Activated naive CD8-positive, alpha-beta T cell treated with anti-CD3 and anti-CD28 coated beads for 36 hours (primary cell): ENCODE measurements around the gene ANKRD24. TPM values are rescaled to one million over a fixed set of nuclear protein-coding genes. Genes with fewer than 3 reads are reported as not detected.
"Not testable (repeated sequence)": the region's sequence is repeated elsewhere in the genome, so short reads cannot be mapped to it uniquely, and the experiment has no call there.

Experiments used
- DNase-seq: peaks from one replicate; pipeline ENCODE4 v3.0.0; 2021
- H3K27ac Mint-ChIP-seq: one replicate; pipeline ENCODE4 v1.8.0; 2022; ENCODE audit warnings: mild to moderate bottlenecking, moderate library complexity, mixed read lengths
- H3K27me3 Mint-ChIP-seq: one replicate; pipeline ENCODE4 v1.8.0; 2022; ENCODE audit warnings: mild to moderate bottlenecking, mixed read lengths
- H3K36me3 Mint-ChIP-seq: one replicate; pipeline ENCODE4 v1.8.0; 2021; ENCODE audit warnings: mild to moderate bottlenecking, mixed read lengths
- H3K4me1 Mint-ChIP-seq: one replicate; pipeline ENCODE4 v1.8.0; 2021; ENCODE audit warnings: mixed read lengths
- H3K4me3 Mint-ChIP-seq: one replicate; pipeline ENCODE4 v1.8.0; 2022; ENCODE audit warnings: mild to moderate bottlenecking, moderate library complexity, mixed read lengths
- H3K9me3 Mint-ChIP-seq: one replicate; pipeline ENCODE4 v1.8.0; 2022; ENCODE audit warnings: mixed read lengths
- total RNA-seq, 2 experiments: library from RNA; stranded (reverse); gene quantifications; one replicate each; pipeline ENCODE4 v1.2.3, GENCODE V29; 2021

ANKRD24 gene
- total RNA-seq, 2 experiments from 2014 or later, result 1.6 TPM

DNA sequence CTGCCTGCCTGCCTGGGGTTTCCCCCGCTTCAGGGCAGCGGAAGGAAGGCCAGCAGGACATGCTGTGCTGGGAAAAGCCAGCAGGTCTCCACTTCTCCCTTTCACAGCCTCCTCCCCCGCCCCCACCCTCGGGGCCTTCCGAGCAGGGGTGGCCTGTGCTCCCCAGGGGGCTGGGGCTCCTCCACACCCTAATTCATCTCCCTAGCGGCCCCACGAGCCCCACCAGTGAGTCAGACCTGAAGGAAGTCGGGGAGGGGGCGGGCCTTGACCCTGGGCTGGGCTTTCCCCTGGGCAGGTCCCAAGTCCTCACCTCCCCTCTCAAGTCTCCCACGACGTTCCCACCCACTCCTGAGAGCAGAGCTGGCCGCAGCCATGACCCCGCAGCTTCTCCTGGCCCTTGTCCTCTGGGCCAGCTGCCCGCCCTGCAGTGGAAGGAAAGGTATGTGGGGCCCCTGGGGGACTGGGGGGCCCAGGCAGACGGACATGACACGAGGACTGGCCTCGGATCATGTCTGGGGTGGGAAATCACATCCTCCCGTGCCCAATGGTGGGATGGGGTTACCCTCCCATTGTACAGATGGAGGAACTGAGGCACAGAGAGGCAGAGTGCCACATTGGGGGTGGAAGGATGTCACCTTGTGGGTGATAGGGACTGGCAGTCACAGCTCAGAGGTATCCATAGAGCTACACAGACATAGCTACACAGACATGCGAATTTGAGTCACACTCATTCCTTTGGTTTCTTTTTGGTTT, 46.9 kb downstream of the ANKRD24 start, which contains the start of gene EBI3:
EBI3 (plus strand) TSS at position 345 of the 753 bp plus-strand sequence; CDS start at position 373, 28 bp downstream.
- Mint-ChIP-seq H3K36me3 (no peaks in the 10 kb centered on the region), H3K9me3 (no peaks in the 10 kb centered on the region)

DNA sequence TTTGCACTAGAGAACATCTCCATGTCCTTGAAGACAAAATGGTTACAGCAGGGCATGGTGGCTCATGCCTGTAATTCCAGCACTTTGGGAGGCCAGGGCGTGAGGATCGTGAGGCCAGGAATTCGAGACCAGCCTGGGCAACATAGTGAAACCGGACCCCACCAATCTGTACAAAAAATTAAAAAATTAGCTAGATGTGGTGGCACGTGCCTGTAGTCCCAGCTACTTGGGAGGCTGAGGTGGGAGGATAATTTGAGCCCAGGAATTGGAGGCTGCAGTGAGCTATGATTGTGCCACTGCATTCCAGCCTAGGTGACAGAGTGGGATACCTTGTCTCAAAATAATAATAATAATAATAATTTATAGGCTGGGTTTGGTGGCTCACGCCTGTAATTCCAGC, 47.7 kb downstream of the ANKRD24 start:
- not testable (repeated sequence) for H3K9me3 Mint-ChIP-seq, H3K27ac Mint-ChIP-seq, H3K4me3 Mint-ChIP-seq, DNase-seq, H3K36me3 Mint-ChIP-seq
- peaks cover 11% of the 10 kb centered on the region for H3K4me1 Mint-ChIP-seq
- peaks cover 23% of the 10 kb centered on the region for H3K27me3 Mint-ChIP-seq

More for the DNA sequence above, 46.9 kb downstream of the ANKRD24 start, which contains the start of gene EBI3:
- H3K27me3 Mint-ChIP-seq, result peaks cover 23% of the 10 kb centered on the region
- peaks cover 11% of the 10 kb centered on the region for H3K4me1 Mint-ChIP-seq
- H3K4me3 Mint-ChIP-seq, result peak within 1 kb of the TSS; percentile 8
- peak within 1 kb of the TSS; percentile 52 for H3K27ac Mint-ChIP-seq
- DNase-seq, result peak; percentile 72

DNA sequence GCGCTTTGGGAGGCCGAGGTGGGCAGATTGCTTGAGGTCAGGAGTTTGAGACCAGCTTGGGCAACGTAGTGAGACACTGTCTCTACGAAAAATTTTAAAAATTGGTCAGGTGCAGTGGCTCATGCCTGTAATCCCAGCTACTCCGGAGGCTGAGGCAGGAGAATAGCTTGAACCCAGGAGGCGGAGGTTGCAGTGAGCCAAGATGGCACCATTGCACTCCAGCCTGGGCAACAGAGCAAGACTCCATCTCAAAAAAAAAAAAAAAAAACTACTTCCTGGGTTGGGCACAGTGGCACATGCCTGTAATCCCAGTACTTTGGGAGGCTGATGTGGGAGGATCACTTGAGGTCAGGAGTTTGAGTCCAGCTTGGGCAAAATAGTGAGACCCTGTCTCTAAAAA, 49.0 kb downstream of the ANKRD24 start:
- not testable (repeated sequence) for DNase-seq, H3K27ac Mint-ChIP-seq, H3K36me3 Mint-ChIP-seq, H3K4me3 Mint-ChIP-seq, H3K9me3 Mint-ChIP-seq
- H3K4me1 Mint-ChIP-seq, result peaks cover 11% of the 10 kb centered on the region
- H3K27me3 Mint-ChIP-seq, result peaks cover 23% of the 10 kb centered on the region

DNA sequence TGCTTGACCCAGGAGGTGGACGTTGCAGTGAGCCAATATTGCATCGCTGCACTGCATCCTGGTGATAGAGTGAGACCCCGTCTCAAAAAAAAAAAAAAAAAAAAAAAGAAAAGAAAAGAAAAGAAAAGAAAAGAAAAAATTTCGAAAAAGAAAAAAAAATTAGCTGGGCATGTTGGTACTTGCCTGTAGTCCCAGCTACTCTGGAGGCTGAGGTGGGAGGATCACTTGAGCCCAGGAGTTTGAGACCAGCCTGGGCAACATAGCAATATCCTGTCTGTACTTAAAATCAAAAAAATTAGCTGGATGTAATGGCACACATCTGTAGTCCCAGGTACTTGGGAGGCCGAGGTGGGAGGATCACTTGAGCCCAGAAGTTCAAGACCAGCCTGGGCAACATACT, 49.6 kb downstream of the ANKRD24 start:
- H3K27ac Mint-ChIP-seq, DNase-seq, H3K36me3 Mint-ChIP-seq, H3K4me3 Mint-ChIP-seq, H3K9me3 Mint-ChIP-seq: not testable (repeated sequence)
- Mint-ChIP-seq H3K27me3 (peaks cover 23% of the 10 kb centered on the region), H3K4me1 (peaks cover 11% of the 10 kb centered on the region)

DNA sequence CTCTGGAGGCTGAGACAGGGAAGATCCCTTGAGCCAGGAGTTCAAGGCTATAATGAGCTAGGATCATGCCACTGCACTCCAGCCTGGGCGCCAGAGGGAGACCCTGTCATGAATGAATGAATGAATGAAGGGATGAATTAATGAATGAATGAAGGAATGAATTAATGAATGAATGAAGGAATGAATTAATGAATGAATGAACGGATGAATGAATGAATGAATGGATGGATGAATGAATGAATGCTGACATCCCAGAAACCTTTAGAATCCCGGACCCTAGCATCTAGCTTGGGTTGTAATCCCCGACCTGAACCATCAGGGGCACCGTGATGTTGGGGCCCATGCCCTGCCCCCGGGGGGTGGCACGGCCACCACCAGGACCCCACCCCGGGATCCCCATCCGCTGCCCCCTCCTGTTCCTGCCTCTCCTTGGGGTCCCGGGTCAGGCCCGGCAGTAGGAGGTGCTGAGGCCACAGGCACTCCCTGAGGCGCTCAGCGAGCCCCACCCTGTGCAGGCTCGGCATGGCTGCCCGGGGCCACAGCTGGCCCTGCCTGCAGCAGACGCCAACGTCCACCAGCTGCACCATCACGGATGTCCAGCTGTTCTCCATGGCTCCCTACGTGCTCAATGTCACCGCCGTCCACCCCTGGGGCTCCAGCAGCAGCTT, 50.3 kb downstream of the ANKRD24 start:
- H3K27me3 Mint-ChIP-seq, result peaks cover 23% of the 10 kb centered on the region
- H3K27ac Mint-ChIP-seq, result no peak overlapping the region
- H3K36me3 Mint-ChIP-seq, result no peaks in the 10 kb centered on the region
- H3K4me3 Mint-ChIP-seq, result no peak overlapping the region
- H3K9me3 Mint-ChIP-seq, result no peaks in the 10 kb centered on the region
- DNase-seq, result no peak
- peaks cover 11% of the 10 kb centered on the region for H3K4me1 Mint-ChIP-seq

DNA sequence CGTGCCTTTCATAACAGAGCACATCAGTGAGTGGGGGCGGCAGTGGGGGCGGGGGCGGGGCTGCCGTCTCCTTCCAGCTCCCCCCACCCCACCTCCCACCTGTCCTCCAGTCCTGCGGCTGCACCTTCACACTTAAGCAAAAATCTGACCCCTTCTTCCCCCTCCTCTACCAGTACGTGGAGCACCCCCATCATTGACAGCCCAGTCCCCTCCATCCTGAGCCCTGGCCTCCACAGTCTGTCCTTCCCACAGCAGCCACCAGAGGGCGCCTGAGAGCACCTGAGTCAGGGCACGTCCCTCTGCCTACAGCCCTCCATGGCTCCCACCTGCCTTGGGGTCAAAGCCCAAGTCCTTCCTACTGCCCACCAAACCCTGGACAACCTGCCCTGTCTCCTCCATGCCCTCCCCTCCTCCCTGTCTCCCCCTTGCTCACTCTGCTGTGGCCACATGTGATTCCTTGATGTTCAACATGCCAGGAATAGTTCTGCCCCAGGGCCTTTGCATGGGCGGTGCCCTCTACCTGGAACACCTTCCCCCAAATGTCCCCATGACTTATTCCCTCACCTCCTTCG, 50.9 kb downstream of the ANKRD24 start:
- DNase-seq, result peak; percentile 80
- Mint-ChIP-seq H3K27ac (no peak overlapping the region), H3K4me3 (no peak overlapping the region), H3K4me1 (peaks cover 11% of the 10 kb centered on the region), H3K9me3 (no peaks in the 10 kb centered on the region), H3K36me3 (no peaks in the 10 kb centered on the region), H3K27me3 (peaks cover 23% of the 10 kb centered on the region)

DNA sequence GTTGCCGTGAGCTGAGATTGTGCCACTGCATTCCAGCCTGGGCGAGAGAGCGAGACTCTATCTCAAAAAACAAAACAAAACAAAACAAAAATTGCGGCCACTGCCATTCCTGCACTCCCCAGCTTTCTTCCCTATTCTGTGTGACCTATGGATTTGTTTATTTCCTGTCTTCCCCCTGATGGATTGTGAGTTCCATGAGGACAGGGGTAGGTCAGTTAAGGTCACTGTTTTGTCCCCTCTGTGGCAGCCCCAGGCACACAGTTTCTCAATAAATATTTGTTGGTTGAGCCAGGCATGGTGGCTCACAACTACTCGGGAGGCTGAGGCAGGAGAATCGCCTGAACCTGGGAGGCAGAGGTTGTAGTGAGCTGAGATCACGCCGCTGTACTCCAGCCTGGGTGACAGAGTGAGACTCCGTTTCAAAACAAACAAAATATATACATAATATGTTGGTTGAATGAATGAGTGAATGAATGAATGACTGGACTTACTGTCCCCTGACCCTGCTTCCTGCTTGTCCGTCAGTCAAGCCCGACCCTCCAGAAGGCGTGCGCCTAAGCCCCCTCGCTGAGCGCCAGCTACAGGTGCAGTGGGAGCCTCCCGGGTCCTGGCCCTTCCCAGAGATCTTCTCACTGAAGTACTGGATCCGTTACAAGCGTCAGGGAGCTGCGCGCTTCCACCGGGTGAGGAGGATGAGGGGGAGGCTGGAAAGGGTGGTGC, 51.8 kb downstream of the ANKRD24 start:
- H3K4me1 Mint-ChIP-seq, result peaks cover 10% of the 10 kb centered on the region
- H3K27me3 Mint-ChIP-seq, result peaks cover 23% of the 10 kb centered on the region
- no peak overlapping the region for H3K27ac Mint-ChIP-seq
- no peak overlapping the region for H3K4me3 Mint-ChIP-seq
- no peaks in the 10 kb centered on the region for H3K9me3 Mint-ChIP-seq
- DNase-seq, result no peak
- no peaks in the 10 kb centered on the region for H3K36me3 Mint-ChIP-seq

DNA sequence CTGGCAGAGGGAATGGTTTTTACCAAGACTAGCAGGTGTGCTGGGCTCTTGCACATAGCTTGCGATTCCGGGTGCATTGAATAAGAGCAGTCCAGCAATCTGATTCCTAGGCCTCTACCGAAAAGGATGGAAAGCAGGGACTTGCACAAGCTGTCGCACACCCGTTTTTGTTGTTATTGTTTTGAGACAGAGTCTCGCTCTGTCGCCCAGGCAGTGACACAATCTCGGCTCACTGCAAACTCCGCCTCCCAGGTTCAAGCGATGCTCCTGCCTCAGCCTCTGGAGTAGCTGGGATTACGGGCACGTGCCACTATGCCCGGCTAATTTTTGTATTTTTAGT, 52.3 kb downstream of the ANKRD24 start:
- Mint-ChIP-seq H3K27me3 (peaks cover 18% of the 10 kb centered on the region), H3K36me3 (no peaks in the 10 kb centered on the region), H3K27ac (no peak overlapping the region), H3K9me3 (no peaks in the 10 kb centered on the region), H3K4me3 (no peak overlapping the region), H3K4me1 (peaks cover 4% of the 10 kb centered on the region)
- no peak for DNase-seq

DNA sequence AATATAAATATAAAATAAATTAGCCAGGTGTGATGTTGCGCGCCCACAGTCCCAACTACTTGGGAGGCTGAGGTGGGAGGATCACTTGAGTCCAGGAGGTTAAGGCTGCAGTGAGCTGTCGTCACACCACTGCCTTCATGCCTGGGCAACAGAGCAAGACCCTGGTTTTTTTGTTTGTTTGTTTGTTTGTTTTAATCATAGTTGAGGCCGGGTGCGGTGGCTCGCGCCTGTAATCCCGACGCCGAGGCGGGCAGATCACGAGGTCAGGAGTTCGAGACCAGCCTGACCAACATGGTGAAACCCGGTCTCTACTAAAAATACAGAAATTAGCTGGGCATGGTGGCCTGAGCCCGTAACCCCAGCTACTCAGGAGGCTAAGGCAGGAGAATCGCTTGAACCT, 55.0 kb downstream of the ANKRD24 start:
- H3K36me3 Mint-ChIP-seq, H3K4me3 Mint-ChIP-seq, H3K9me3 Mint-ChIP-seq, H3K4me1 Mint-ChIP-seq, DNase-seq, H3K27ac Mint-ChIP-seq: not testable (repeated sequence)
- peaks cover 12% of the 10 kb centered on the region for H3K27me3 Mint-ChIP-seq

DNA sequence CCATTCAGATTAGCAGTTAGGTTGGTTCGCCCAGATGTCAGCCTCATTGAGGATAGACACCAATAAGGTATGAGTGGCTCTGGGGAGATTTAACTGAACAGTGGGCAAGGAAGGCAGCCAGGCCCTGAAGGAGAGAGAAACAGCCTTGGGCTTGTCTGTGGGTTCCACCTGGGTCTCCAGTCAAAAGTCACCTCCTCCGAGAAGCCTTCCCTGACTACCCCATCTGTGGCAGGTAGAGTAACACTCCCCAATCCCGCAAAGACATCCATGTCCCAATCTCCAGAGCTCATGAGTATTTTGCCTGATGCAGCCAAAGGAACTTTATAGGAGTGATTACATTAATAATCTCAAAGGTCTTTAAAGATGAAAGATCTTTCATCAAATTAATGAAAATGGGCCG, 56.3 kb downstream of the ANKRD24 start:
- H3K36me3 Mint-ChIP-seq, result no peaks in the 10 kb centered on the region
- H3K4me3 Mint-ChIP-seq, result no peak overlapping the region
- no peak for DNase-seq
- H3K27me3 Mint-ChIP-seq, result peaks cover 5% of the 10 kb centered on the region
- no peak overlapping the region for H3K27ac Mint-ChIP-seq
- peaks cover 4% of the 10 kb centered on the region for H3K9me3 Mint-ChIP-seq
- H3K4me1 Mint-ChIP-seq, result no peaks in the 10 kb centered on the region

DNA sequence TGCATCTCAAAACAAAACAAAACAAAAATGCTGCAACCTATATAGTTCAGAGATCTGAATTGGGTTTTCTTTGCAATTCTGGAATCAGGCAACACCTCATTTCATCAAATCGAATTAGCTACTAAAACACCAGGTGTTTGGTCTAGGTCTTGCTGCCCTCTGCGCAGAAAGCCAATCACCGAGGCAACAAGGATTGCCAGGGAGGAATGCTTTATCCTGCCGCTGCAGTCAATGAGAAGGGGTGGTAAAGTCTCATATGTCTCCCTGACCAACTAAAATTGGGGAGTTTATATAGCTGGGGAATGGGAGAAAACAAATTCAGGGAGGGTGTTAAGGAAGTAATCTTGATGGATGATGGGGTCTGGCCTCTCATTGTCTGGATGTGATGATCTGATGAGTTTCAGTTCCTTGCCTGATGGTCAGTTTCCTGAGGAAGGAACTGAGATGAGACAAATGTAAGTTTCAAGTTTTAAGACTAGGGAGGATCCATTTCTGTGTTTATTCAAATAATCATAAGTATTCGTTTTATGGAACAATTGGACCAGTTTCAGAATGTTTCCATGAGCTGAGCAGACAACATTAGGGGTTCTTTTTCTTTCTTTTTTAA, 59.4 kb downstream of the ANKRD24 start:
- H3K4me3 Mint-ChIP-seq, result no peak overlapping the region

DNA sequence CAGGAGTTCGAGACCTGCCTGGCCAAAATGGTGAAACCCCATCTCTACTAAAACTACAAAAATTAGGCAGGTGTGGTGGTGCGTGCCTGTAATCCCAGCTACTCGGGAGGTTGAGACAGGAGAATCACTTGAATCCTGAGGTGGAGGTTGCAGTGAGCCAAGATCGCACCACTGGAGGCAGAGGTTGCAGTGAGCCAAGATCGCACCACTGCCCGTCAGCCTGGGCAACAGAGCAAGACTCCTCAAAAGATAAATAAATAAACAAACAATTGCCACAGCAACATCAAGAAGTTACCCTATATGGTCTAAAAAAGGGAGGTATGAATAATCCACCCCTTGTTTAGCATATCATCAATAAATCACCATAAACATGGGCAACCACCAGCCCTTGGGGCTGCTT, 63.4 kb downstream of the ANKRD24 start:
- not testable (repeated sequence) for H3K4me1 Mint-ChIP-seq, H3K9me3 Mint-ChIP-seq, H3K27me3 Mint-ChIP-seq, DNase-seq
- Mint-ChIP-seq H3K36me3 (peaks cover 22% of the 10 kb centered on the region), H3K27ac (peak overlapping the region; percentile 99), H3K4me3 (peak overlapping the region; percentile 92)

More for the DNA sequence above, 59.4 kb downstream of the ANKRD24 start:
- Mint-ChIP-seq H3K27me3 (no peaks in the 10 kb centered on the region), H3K27ac (no peak overlapping the region), H3K4me1 (peaks cover 3% of the 10 kb centered on the region), H3K36me3 (no peaks in the 10 kb centered on the region), H3K9me3 (peaks cover 4% of the 10 kb centered on the region)
- DNase-seq, result no peak

DNA sequence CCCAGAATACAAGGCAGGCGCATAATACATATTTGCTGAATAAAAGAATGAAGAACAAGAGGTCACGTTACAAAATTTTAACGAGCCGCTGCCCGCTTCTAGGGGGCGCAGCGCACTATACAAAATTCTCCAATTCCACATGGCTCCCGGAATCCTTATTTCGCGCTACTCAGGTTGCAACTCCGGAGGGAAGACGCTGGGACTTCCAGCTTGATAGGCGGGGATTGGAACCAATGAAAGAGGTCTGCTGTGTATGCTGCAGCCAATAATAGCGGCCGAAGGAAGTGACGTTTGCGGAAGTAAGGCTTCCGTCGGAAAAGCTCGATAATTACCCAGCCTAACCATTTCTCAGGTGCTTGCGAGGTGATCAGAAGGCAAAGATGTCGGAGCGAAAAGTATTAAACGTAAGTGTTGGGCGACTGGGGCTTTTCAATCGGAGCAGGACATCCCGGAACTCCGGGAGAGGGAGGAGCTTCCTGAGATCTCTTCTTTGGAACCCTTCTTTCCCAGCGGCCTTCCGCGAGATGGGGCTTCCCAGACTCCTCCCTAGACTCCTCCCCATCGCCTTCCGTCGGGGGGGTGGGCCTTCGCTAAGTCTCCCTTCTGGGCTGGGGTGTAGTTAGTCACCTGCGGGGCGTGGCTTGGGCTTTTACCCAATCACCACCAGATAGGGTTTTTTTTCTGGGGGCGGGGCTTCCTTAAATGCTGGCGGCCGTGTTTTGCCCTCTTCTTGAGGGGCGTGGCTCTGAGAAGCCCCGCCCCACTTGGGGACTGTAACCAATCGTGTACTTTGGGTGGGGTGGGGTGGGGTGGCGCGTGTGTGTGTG, 64.5 kb downstream of the ANKRD24 start, which contains the start of gene YJU2:
YJU2 (plus strand) TSS at position 314 of the 827 bp plus-strand sequence; CDS start at position 381, 67 bp downstream.
- H3K9me3 Mint-ChIP-seq, result peaks cover 2% of the 10 kb centered on the region
- H3K4me3 Mint-ChIP-seq, result peak within 1 kb of the TSS; percentile 92
- H3K4me1 Mint-ChIP-seq, result peaks cover 6% of the 10 kb centered on the region

DNA sequence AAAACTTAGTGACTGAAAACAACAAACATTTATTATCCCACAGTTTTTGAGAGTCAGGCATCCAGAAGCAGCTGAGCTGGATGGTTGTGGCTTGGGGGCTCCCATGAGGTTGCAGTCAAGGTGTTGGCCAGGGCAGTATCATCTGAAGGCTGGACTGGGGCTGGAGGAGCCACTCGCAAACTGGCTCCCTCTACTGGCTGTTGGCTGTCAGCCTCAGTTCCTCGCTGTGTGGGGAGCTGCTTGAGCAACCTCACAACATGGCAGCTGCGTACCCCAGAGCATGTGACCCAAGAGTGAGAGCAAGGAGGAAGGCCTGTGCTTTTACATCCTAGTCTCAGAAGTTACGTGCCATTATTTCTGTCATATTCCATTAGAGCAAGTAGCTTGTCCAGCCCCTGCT, 74.1 kb downstream of the ANKRD24 start:
- H3K4me1 Mint-ChIP-seq, result no peaks in the 10 kb centered on the region
- no peaks in the 10 kb centered on the region for H3K9me3 Mint-ChIP-seq
- H3K36me3 Mint-ChIP-seq, result peaks cover 56% of the 10 kb centered on the region
- no peak for DNase-seq
- H3K27me3 Mint-ChIP-seq, result no peaks in the 10 kb centered on the region
- H3K4me3 Mint-ChIP-seq, result no peak overlapping the region
- no peak overlapping the region for H3K27ac Mint-ChIP-seq

More for the DNA sequence above, 64.5 kb downstream of the ANKRD24 start, which contains the start of gene YJU2:
- peak; percentile 98 for DNase-seq
- Mint-ChIP-seq H3K36me3 (peaks cover 30% of the 10 kb centered on the region), H3K27ac (peak within 1 kb of the TSS; percentile 99), H3K27me3 (no peaks in the 10 kb centered on the region)
